ENCODE results near the gene MYOF.
"Not testable (repeated sequence)": the region's sequence is repeated elsewhere in the genome, so short reads cannot be mapped to it uniquely, and the experiment has no call there.

MYOF gene

DNA sequence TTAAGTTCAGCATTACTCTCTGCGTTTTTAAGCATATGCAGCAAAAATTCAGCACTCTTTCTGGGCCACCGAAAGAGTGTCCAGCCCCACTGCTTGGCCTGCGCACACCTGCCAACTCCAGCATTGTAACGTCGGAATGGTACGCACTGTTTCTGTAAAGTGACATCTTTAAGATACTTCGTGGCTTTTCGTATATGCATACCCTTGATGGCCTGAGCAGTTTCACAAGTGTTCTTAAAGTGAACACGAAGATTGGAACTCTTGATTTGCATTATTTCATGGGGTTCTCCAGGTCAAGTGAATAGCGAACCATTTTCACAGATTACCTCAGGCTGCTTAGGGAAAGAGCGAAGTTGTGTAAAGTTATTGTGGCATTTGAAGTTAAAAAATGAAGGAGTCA is 197.9 kb downstream of the MYOF start:
- DNase-seq, result not testable (repeated sequence)

DNA sequence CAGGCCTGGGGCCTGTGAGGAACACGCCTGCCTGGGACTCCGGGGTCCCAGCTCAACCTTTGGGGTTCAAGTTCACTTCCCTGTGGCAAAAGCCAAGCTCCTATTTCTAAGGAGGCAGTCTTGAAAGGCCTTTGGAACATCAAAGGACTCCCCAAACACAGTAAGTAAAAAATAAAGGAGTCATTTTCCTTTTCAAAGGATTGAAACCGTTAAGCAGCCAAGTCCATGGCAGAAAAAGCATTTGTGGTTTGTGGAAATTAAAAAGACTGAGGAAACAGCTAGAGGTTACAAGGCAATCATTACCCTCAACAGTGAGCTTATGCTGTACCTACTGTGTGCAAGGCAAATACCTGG is 200.8 kb downstream of the MYOF start:
- no peak for DNase-seq

DNA sequence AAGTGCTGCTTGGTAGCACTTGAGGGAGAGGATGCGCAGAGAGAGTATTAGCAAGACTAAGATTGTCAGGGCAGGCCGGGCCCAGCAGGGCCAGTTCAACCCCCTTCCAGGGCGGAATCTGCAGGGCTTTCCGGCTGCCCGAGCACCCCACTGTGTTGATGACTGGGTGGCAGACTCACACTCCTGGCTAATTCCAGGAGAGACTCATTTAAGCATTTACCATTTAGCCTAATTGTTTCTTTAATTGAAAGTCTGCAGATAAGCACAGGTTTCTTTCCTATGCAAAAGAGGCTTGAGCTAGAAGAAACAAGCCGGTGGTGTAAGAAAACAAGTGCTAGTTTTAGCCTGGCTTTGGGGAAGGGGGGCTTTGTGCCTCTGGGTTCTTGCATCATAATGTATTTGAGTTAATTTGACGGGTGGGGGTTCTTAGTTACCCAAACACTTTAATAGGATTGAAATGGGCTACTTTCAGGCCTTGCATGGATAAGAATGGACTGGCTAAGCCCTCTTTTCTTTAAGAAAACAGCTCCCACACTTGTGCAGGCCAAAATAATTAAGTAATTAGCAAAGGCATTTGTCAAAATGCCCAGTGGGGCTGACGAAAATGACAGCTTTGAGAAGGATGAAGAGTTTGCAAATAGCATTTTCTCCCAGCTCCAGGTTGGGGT is 201.3 kb downstream of the MYOF start:
- DNase-seq, result no peak

DNA sequence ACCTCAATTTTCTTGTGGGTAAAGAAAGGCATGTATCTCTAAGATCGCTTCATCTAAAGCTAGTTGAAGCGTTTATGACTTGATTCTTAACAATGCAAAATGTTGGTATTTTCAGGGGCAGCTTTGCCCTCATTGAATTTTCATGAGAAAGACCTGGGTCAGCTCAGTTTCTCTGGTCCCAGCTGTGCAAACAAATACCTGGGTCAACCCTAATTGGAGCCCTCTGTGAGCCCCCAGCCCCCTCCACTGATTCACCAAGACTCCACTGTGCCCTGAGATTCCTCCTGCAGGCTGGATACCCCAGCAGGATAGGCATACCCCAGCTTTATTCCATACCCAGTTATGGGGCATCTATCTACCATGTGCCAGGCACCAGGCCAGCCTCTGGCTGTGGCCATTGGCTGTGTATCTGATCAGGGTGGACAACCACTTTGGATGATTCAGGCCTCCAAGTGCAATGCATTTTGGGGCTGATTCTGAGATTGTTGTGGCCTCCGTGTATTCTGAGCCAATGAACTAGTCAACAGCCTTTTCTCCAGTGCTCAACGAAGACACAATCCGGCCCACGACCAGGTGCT is 201.9 kb downstream of the MYOF start:
- no peak for DNase-seq

DNA sequence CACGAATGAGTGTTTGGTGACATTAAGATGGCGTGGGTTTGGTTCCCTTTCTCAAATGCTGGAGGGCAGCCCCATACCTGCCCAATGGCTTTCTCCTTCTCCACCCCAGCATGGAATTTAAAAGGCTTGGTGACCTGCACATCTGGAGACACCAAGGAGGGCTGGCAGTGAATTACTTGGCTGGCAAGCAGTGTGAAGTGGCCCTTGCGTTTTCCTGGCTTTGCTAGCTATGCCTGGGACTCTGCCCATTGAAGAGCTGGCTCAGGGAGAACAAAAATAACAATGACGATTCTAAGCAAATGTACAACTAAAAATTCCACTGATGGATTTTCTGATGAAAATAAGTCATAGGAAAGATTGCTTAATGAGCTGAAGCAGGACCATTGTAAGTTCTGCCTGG is 204.8 kb downstream of the MYOF start:
- no peak for DNase-seq

DNA sequence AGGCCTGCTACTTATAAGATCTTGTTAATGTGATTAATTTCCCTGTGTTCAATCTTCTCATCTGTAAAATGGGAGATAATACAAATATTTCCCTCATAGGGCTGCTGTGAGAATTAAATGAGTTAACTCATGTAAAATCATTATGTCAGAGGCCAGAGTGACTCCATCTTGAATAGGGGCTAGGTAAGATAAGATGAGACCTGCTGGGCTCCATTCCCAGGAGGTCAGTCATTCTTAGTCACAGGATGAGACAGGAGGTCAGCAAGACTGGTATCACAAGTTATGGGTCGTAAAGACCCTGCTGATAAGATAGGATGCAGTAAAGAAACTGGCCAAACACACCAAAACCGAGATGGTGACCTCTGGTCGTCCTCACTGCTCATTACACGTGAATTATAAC is 207.7 kb downstream of the MYOF start:
- no peak for DNase-seq

DNA sequence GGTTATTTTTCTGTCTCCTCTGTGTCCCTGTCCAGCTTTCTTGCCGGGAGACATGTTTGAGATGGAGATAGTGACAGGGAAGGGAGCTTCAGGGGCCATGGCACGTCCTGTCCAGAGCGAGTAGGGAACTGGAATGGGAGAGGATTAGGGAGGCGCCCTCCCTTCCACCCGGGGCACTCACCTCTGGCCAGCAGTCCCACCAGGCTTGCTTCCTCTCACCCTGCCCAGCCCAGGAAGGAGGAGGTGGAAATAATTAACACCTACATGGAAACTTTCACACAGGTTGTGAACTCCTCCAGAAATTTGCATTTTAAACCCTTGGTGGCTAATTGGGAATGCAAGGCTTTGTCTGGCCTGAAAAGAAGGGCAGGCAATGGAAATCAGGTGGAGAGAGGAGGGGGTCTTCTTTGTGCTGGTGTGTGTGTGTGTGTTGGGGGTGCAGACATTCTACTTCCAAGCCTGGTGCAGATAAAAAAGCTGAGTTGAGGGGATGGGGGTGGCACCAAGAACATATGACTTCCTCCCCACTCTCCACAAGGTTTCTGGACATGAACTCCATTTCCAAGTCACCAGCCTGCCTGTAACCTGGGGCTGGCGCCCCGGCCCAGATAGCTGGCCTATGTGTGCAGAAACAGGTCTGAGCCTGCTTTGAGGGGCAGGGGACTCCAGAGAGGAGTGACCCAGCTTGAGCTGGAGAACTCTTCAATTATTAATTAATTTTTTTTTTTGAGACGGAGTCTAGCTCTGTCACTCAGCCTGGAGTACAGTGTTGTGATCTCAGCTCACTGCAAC is 209.1 kb downstream of the MYOF start:
- no peak for DNase-seq

DNA sequence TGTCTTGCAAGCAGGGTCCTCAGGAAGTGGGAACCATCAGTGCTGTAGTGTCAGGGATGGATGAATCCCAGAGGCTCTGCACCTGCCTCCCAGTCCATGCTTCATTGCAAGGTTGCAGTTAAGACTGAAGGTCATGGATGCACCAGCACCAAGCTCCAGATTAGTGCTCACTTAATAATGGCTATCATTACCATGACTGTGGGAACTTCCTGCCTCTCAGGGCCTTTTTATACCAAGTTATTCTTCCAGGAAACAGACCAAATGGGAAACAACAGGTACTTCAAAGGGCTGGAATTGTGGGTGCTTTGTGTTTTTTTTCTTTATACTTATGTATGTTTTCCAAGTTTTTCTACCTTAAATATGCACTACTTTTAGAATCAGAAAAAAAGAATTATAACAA is 210.8 kb downstream of the MYOF start:
- no peak for DNase-seq

DNA sequence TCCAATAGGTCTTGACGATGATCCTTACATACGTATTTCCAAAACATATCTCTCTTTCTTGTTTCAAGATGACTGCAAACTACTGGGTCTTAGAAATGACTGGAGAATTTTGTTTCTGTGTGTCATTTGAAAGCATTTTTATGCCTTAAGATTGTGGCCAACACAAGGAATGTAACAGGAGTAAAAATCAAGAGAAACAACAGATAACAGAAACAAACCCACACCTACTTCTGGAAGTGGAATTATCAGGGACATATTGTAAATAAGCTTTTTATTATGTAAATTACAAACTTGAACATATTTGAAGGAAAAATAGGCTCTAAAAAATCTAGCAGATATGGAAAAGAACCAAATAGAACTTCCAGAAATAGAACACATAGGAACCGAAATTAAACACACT is 212.9 kb downstream of the MYOF start:
- no peak for DNase-seq

DNA sequence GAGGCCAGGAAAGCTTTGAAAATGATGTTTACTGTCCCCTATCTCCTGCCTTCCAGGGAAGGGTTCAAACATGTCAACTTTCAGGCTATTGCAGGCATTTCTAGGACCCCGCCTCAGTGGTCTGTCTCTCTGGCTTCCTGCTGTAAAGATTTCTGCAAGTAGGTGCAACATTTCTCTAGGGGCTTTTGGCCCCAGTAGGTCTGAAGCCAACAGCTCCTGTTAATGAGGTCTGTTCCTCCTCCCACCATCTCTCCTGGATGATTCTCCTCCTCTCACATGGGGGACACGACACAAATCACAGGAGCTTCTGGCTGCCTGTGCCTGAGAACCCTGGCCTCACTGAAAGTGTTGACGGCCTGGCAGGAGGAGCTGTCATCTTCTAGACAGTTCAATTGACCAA is 214.1 kb downstream of the MYOF start:
- no peak for DNase-seq

DNA sequence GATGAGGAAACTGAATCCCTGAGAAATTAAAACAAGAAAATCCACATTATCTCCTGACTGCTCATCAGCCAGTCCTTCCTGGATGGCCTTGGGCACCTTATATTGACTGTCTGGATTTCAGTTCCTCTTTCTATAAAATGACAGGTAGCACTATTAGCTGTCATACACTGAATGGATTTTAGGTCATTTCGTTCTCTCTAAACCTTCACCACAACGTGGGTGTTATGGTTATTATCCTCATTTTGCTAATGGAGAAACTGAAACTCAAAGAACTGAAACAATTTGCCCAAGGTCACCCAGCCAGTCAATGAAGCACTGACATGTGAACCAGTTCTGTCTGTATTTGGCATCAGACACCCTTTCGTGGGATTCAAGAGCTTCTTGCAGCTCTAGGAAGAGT is 214.6 kb downstream of the MYOF start:
- no peak for DNase-seq

DNA sequence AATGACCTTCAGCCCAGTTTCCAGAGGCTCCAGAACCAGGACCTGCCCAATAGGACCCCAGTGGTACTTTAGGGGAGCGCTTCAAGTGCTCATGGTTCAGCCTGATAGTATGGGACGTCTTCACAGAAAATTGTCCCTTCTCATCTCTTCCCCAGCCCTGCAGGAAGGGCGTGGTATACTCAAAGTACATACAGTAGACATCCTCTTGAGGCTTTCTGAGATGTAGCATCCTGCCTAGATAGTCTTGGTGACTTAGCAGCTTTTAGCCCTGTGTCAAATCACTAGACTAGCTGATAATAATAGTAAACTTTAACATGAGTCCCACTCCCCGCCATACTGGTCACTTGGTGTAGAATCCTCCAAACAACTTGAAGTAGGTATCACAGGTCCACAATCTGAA is 215.3 kb downstream of the MYOF start:
- DNase-seq, result no peak

DNA sequence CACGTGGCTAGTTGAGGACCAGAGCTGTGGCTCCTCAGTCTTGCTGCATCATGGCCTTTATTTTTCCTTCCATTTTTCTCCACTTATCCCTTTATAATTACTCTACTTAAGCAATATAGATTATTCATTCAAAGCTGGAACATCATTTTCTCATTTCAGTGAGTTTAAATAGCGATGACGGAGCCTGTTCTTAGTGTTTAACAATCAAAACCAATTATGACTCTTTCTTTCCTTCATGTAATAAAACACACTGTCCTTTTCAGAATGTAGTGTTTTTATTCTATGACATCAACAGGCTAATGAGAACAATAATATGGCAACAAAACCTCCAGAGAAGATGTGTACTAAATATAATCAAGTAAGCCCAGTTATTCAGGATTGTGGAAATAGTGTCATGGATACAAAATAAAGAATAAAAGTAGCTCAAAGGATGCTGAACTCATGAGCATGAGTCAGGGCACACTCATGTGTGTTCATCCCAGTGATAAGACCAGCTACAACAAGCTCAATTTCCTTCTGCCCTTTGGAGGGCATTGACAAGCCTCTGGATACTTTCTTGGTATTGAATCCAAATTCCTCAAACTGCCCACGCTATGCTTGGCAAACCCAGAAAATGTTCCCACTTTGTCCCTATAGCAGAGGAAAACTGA is 220.0 kb downstream of the MYOF start:
- DNase-seq, result no peak

DNA sequence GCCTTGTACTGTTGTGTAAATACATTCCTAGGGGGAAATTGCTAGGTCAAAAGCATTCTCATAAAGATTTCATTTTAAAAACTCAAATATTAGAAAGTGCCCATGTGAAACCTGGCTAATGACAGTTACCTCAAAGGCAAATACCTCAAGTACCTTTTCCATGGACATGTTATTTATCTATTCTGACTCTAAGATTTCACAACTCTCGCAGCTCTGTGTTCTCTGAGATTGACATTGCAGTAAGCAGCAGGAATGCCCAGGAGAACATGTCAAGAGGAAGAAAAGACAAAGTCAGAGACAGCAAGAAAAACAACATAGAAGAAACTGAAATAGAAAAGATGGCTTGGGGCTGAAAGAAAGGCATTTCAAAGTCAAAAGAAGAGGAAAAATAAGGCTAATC is 221.0 kb downstream of the MYOF start:
- DNase-seq, result no peak

DNA sequence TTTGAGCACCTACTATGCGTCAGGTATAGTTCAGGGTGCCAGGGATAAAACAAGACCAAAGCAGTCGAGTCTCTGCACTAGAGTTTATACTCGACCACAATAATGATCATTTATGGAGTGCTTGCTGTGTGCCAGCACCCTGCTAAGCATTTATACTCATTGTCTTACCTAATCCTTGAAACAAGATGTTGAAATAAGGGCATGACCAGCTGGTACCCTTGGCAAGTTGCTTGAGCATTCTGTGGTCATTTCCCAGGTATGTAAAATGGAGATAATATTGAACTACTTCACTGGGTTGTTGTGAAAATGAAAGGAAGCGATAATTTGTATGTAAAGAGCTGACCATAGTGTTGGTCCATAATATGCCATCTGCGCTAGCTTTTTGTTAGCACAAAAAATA is 223.0 kb downstream of the MYOF start:
- DNase-seq, result no peak
